ENCODE measurements around the gene HIGD2A. TPM values are rescaled to one million over a fixed set of nuclear protein-coding genes. Genes with fewer than 3 reads are reported as not detected.

The HIGD2A gene
- polyA plus RNA-seq, 1 donor: 205 TPM

DNA sequence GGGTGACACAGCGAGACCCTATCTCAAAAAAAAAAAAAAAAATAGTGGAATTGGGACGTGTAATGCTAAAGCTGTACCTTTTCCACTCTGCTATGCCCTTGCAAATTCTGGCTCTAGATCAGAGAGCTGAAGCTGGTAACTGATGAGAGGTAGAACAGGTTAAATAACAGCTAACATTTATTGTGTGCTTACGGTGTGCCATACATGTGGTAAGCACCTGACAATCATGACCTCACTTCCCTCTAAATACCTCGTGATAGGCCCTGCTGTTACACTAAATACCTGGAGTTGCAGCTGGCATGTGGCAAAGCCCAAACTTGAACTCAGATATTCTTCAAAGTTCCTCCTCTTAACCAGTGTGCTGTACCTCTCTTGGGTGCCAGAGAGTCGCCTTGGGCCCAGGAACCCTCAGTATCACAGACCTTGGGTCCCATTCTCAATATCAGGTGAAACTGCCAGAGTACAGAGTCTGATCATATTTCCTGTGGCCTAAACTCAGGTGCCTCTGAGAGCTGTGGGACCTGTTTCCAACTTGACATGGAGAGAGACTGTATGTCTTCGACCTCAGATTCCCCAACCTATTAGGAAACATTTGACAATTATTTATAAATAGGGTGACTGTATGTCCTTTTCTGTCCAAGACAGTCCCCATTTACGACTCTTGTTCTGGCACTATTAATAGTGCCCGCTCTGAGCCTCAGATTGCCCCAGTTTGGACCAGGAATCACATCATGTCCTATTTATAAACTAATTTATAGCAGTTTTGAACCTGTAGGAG is 18.4 kb upstream of the HIGD2A start:
- no peak for DNase-seq (ENCODE audit: low read depth)

GRCh38 chr5:176371621-176372539 is 16.7 kb upstream of the HIGD2A start:
- no peak for DNase-seq (ENCODE audit: low read depth)

GRCh38 chr5:176373100-176373818 is 15.3 kb upstream of the HIGD2A start:
- no peak for DNase-seq (ENCODE audit: low read depth)

DNA sequence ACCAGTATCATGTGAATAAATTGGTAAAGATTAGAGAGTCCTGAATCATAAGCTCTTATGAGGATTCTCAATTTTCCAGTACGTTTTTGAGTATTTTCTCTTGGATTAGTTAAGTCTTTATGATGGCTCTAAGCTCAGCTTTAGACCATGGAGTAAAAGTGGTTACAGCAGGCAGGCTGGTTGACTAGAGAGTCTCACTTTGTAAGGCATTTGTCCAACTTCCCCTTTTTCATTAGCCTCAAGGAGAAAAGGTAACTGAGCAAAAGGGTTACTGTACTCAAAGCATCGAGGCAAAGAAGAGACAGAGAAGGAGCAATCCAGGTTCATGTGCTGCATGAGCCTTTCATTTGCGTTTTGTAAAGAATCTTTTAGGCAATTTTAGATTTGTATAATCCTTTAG is 8.7 kb upstream of the HIGD2A start:
- no peak for DNase-seq (ENCODE audit: low read depth)

GRCh38 chr5:176381423-176381822 is 7.1 kb upstream of the HIGD2A start:
- no peak for DNase-seq (ENCODE audit: low read depth)

DNA sequence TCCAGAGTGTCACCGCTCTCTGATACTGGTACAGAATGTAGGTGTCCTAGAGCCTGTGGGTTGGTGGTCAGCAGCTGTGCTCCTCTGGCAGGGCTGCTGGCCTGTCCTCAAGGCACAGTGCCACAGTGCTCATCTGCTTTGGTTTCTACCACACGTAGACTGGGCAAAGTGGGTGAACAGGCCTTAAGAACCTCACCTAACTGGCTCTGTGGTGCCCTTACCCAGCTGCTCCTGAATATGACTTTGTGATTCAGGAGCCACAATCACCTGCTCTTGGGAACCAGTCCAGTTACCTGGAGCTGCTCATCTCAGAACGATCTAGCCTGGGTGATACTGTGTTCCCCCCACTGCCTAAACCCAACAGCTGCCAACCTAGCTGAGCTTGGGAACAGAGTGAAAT is 6.6 kb upstream of the HIGD2A start:
- DNase-seq (ENCODE audit: low read depth): no peak

- no peak for DNase-seq (ENCODE audit: low read depth)
These were observed 5.8 kb upstream of the HIGD2A start for GRCh38 chr5:176382721-176383120.

- no peak for DNase-seq (ENCODE audit: low read depth)
These were observed 5.2 kb upstream of the HIGD2A start for GRCh38 chr5:176383248-176383905.

DNA sequence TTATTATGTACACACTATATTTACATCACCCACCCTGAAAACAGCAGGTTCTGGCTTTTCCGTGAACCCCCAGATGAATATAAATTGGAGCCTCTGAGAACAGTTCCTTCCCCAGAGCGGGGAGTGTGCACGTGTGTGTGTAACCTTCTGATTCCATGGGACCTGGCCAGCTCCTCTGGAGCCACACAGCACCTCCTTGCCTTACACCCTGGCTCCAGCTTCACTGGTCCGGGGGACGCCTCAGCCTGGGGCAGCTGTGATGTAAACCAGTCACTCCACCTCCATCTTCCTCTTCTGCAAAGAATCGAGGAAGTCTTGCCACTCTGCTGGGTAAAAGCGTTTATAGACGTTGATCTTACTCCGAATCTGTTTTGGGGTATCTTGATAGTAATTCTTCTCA is 4.6 kb upstream of the HIGD2A start:
- DNase-seq (ENCODE audit: low read depth): no peak

DNA sequence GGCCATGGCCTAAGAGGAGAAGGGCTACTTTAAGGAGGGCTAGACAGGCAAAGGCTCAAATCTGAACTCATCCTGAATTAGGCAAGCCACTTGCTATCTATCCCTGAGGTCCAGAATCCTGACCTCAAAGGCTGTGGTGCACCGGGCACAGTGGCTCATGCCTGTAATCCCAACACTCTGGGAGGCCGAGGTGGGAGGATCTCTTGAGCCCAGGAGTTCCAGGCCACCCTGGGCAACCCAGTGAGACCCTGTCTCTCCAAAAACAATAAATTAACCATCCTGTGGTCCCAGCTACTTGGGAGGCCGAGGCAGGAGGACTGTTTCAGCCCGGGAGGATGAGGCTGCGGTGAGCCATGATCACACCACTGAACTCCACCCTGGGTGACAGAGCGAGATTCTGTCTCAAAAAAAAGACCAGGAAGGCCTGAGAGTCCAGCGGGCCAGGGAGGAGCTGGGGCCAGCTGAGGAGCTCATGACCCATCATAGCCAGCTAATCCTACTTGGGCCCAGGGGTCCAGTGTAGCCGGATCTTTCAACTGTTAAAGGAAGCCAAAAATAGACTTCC is 4.1 kb upstream of the HIGD2A start:
- no peak for DNase-seq (ENCODE audit: low read depth)

- no peak for DNase-seq (ENCODE audit: low read depth)
These were observed 3.6 kb upstream of the HIGD2A start for GRCh38 chr5:176384991-176385390.

- DNase-seq (ENCODE audit: low read depth): no peak
These were observed 2.1 kb upstream of the HIGD2A start for GRCh38 chr5:176386491-176386890.

- DNase-seq (ENCODE audit: low read depth): no peak
These were observed 1.1 kb upstream of the HIGD2A start for GRCh38 chr5:176387384-176387925.

DNA sequence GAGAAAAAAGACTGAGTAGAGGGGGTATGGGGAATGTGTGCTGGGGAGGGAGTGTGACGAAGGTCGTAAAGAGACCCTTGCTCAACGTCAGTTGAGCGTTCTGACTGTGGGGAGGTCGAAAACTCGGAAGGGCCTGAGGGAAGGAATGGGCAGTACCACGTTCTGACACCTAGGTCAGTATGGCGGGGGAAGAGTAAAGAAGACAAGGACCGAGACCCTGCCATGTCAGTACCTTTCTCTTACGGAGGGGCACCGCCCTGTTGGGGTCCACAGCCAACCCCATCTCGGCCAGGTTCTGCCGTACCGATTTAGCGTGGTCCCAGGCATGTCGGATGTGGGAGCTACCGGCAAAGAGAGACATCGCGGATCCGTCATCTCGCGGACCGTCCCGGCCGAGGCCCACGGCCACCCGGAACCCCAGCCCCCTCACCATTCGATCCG is 528 bp upstream of the HIGD2A start:
- no peak for DNase-seq (ENCODE audit: low read depth)

- no peak for DNase-seq (ENCODE audit: low read depth)
These were observed 878 bp downstream of the HIGD2A start for GRCh38 chr5:176389135-176390123.

DNA sequence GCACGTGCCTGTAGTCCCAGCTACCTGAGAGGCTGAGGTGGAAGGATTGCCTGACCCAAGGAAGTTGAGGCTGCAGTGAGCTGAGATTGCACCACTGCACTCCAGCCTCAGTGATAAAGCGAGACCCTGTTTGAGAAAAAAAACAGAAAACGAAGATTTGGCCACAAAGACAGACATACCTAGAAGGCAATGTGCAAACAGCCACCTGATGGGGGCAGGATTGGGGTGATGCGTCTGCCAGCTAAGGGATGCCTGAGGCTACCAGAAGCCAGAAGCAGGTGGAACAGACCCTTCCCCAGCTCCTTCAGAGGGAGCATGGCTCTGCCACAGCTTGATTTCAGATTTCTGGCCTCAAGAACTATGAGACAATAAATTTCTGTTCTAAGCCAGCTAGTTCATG is 2.9 kb downstream of the HIGD2A start:
- no peak for DNase-seq (ENCODE audit: low read depth)

GRCh38 chr5:176391999-176392398 is 3.4 kb downstream of the HIGD2A start:
- DNase-seq (ENCODE audit: low read depth): no peak

DNA sequence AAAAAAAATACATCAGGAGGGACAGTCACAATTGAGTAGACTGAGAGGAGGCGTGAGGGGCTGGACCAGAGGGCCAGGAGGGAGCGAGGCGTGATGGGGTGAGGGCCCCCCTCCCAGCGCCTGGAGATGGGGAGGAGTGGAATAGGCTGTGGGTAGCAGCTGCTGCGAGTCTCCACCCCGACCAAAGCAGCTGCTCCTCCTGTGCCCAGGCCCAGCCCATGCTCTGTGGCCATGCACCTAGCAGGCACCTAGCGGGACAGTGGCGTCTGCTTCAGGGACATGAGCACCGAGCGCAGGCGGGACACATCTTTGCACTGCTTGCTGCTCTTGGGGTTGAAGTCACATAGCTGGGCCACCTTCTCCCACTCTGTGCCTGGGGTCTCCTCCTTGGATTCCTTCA is 4.0 kb downstream of the HIGD2A start:
- no peak for DNase-seq (ENCODE audit: low read depth)

- DNase-seq (ENCODE audit: low read depth): no peak
These were observed 5.5 kb downstream of the HIGD2A start for GRCh38 chr5:176394096-176394495.
